ENCODE data around the gene PCED1A. TPM values are rescaled to one million over a fixed set of nuclear protein-coding genes. Genes with fewer than 3 reads are reported as not detected.
"Not testable (repeated sequence)": the region's sequence is repeated elsewhere in the genome, so short reads cannot be mapped to it uniquely, and the experiment has no call there.

The PCED1A gene
- total and polyA plus RNA-seq, 8 donors, result 10.3 to 166 (median 44.5) TPM

GRCh38 chr20:2812189-2812588 lies 28.3 kb downstream of the PCED1A start:
- intact Hi-C loops (cut with DNase I; ENCODE audit: low total_unique reads), result no loop called here
- Histone ChIP-seq H3K27me3 (peaks cover 0 to 67% (median under 1%) of the 10 kb centered on the region in 3 donors), H3K9me3 (peaks cover 0 to 17% (median 8%) of the 10 kb centered on the region in 4 donors), H3K36me3 (no peaks in the 10 kb centered on the region), H3K4me3 (no peak overlapping the region), H3K27ac (no peak overlapping the region), H3K4me1 (peaks cover 0 to 5% (median 1%) of the 10 kb centered on the region in 4 donors)
- WGBS, 5 donors, result 71 to 93% (median 75%) methylated on average over 3 of the region's 3 CpGs
- TF ChIP-seq EP300 (IDR thresholded peaks at IDR 0.05) (no peak), POLR2A (IDR thresholded peaks at IDR 0.05) (no peak), CTCF (IDR thresholded peaks at IDR 0.05) (no peak), POLR2AphosphoS5 (IDR thresholded peaks at IDR 0.05) (no peak)
- DNase-seq, result no peak

DNA sequence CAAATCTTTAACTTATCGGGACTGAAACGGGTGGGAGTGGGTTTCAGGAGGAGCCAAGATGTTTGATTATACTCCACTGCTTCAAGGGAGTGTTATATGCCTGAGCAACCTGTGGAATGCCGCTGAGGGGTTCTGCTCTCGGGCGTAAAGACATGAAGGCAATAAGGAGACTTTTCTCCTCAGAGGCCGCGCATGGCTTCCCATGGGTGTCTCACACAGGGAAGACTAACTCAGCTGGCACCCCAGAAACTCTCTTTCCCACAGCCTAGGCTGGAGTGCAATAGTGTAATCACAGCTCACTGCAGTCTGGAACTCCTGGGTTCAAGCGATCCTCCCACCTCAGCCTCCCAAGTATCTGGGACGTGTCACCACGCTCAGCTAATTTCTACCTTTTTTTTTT lies 30.8 kb downstream of the PCED1A start:
- 84 to 93% (median 91%) methylated on average over 10 of the region's 10 CpGs for WGBS, 5 donors
- peaks cover 0 to 16% (median 8%) of the 10 kb centered on the region in 4 donors for H3K4me1 ChIP-seq
- peaks cover 0 to 17% (median 8%) of the 10 kb centered on the region in 4 donors for H3K9me3 ChIP-seq
- no peaks in the 10 kb centered on the region for H3K36me3 ChIP-seq
- intact Hi-C loops (cut with DNase I; ENCODE audit: low total_unique reads), result no loop called here
- H3K4me3 ChIP-seq, result no peak overlapping the region
- H3K27ac ChIP-seq, result no peak overlapping the region
- TF ChIP-seq CTCF (IDR thresholded peaks at IDR 0.05) (no peak), POLR2A (IDR thresholded peaks at IDR 0.05) (no peak), EP300 (IDR thresholded peaks at IDR 0.05) (no peak), POLR2AphosphoS5 (IDR thresholded peaks at IDR 0.05) (no peak)
- no peak for DNase-seq
- H3K27me3 ChIP-seq, result peaks cover 11 to 81% (median 21%) of the 10 kb centered on the region in 3 donors

GRCh38 chr20:2807929-2808328 lies 32.5 kb downstream of the PCED1A start:
- intact Hi-C loops (cut with DNase I; ENCODE audit: low total_unique reads); DNase-seq; H3K4me3 ChIP-seq; H3K27ac ChIP-seq; H3K36me3 ChIP-seq: not testable (repeated sequence)
- H3K4me1 ChIP-seq, result peaks cover 0 to 13% (median 8%) of the 10 kb centered on the region in 4 donors
- peaks cover 16 to 93% (median 36%) of the 10 kb centered on the region in 3 donors for H3K27me3 ChIP-seq
- peaks cover 0 to 15% (median 8%) of the 10 kb centered on the region in 4 donors for H3K9me3 ChIP-seq
- 56 to 71% (median 60%) methylated on average over 7 to 9 of the region's 9 CpGs for WGBS, 5 donors

- Histone ChIP-seq H3K27me3 (peaks cover 16 to 94% (median 41%) of the 10 kb centered on the region in 3 donors), H3K36me3 (no peaks in the 10 kb centered on the region), H3K4me3 (no peak overlapping the region), H3K27ac (no peak overlapping the region), H3K4me1 (peaks cover 0 to 13% (median 8%) of the 10 kb centered on the region in 4 donors), H3K9me3 (peaks cover 0 to 6% (median under 1%) of the 10 kb centered on the region in 4 donors)
- 80 to 86% (median 84%) methylated on average over 4 of the region's 4 CpGs for WGBS, 5 donors
- TF ChIP-seq POLR2AphosphoS5 (IDR thresholded peaks at IDR 0.05) (no peak), EP300 (IDR thresholded peaks at IDR 0.05) (no peak), POLR2A (IDR thresholded peaks at IDR 0.05) (no peak), CTCF (IDR thresholded peaks at IDR 0.05) (no peak)
- no peak for DNase-seq
- intact Hi-C loops (cut with DNase I; ENCODE audit: low total_unique reads), result no loop called here
These were observed 33.4 kb downstream of the PCED1A start for GRCh38 chr20:2807019-2807418.

GRCh38 chr20:2806351-2806701 lies 34.1 kb downstream of the PCED1A start:
- WGBS, 5 donors, result 34 to 41% (median 37%) methylated on average over 4 of the region's 4 CpGs
- H3K9me3 ChIP-seq, result peaks cover 0 to 1% (median 0%) of the 10 kb centered on the region in 4 donors
- intact Hi-C loops (cut with DNase I; ENCODE audit: low total_unique reads), result no loop called here
- TF ChIP-seq CTCF (IDR thresholded peaks at IDR 0.05), result no peak
- TF ChIP-seq EP300 (IDR thresholded peaks at IDR 0.05), result no peak
- no peak for TF ChIP-seq POLR2AphosphoS5 (IDR thresholded peaks at IDR 0.05)
- TF ChIP-seq POLR2A (IDR thresholded peaks at IDR 0.05), result no peak
- H3K4me1 ChIP-seq, result peaks cover 0 to 15% (median 9%) of the 10 kb centered on the region in 4 donors
- H3K27ac ChIP-seq, result no peak overlapping the region
- DNase-seq, result no peak
- peaks cover 16 to 94% (median 48%) of the 10 kb centered on the region in 3 donors for H3K27me3 ChIP-seq
- H3K4me3 ChIP-seq, result no peak overlapping the region
- H3K36me3 ChIP-seq, result no peaks in the 10 kb centered on the region

All from stomach (tissue), 9 donors.